ENCODE data around the gene WWOX. TPM values are rescaled to one million over a fixed set of nuclear protein-coding genes. Genes with fewer than 3 reads are reported as not detected.

WWOX gene
- total RNA-seq, 1 experiment from 2014 or later = 15.6 TPM

GRCh38 chr16:78291604-78292003 is 192.2 kb downstream of the WWOX start:
- Histone ChIP-seq H4K8ac (replicated peaks; ENCODE audit: insufficient read length, low read depth, low read length) (no peak overlapping the region), H3K79me2 (ENCODE audit: insufficient read depth, low read length) (no peaks in the 10 kb centered on the region), H3K79me1 (ENCODE audit: insufficient read depth, low read depth, low read length, poor library complexity, severe bottlenecking) (no peaks in the 10 kb centered on the region), H2BK15ac (ENCODE audit: low read depth, low read length) (no peak overlapping the region), H3K4me2 (ENCODE audit: insufficient read depth, insufficient read length, low read length) (no peak overlapping the region), H2BK5ac (ENCODE audit: insufficient read length, low read length) (no peak overlapping the region), H4K20me1 (ENCODE audit: control insufficient read depth, insufficient read depth, insufficient read length) (no peaks in the 10 kb centered on the region), H3K27ac (ENCODE audit: insufficient read length, low read depth, low read length) (no peak overlapping the region), H2BK12ac (ENCODE audit: insufficient read length, low read depth, low read length) (no peak overlapping the region), H4K5ac (ENCODE audit: insufficient read length, low read depth, low read length) (no peak overlapping the region), H3K56ac (ENCODE audit: insufficient read length, low read depth, low read length) (no peak overlapping the region), H3K9me3 (ENCODE audit: control insufficient read depth, low read depth, low read length) (no peaks in the 10 kb centered on the region), H2BK120ac (ENCODE audit: low read depth, low read length, poor library complexity, severe bottlenecking) (no peak overlapping the region), H3K27me3 (ENCODE audit: insufficient read depth, low read length) (no peaks in the 10 kb centered on the region), H3T11ph (ENCODE audit: low read length) (no peak overlapping the region), H3K23me2 (ENCODE audit: insufficient read length, low read depth, low read length, poor library complexity, severe bottlenecking) (no peaks in the 10 kb centered on the region), H2BK20ac (ENCODE audit: low read depth, low read length, poor library complexity, severe bottlenecking) (no peak overlapping the region), H3K4me1 (ENCODE audit: insufficient read depth, low read length) (no peaks in the 10 kb centered on the region), H3K9ac (ENCODE audit: extremely low read depth, insufficient read length, low read length) (no peak overlapping the region), H2AK5ac (ENCODE audit: insufficient read length, low read length) (no peak overlapping the region), H3K4ac (ENCODE audit: low read depth, low read length) (no peak overlapping the region), H3K18ac (ENCODE audit: insufficient read length, low read depth, low read length) (no peak overlapping the region), H2AFZ (ENCODE audit: low read length) (no peak overlapping the region), H3K14ac (ENCODE audit: insufficient read depth, low read length) (no peak overlapping the region), H4K91ac (ENCODE audit: insufficient read length, low read depth, low read length) (no peak overlapping the region), H3K23ac (ENCODE audit: insufficient read length, low read depth, low read length) (no peak overlapping the region)
- no peaks in the 10 kb centered on the region; a peak in 1 of 5 replicates for H3K9me3 Mint-ChIP-seq
- H3K27ac Mint-ChIP-seq = no peak overlapping the region
- no peak overlapping the region for H3K4me3 Mint-ChIP-seq
- no peaks in the 10 kb centered on the region for H3K36me3 Mint-ChIP-seq (ENCODE audit: insufficient read depth in 1 of 3, low read depth in 3 of 3)
- no peak for TF ChIP-seq CTCF (conservative IDR thresholded peaks at IDR 0.05)
- H3K27me3 Mint-ChIP-seq (ENCODE audit: low read depth) = no peaks in the 10 kb centered on the region
- peaks cover 26 to 45% of the 10 kb centered on the region in 2 experiments for H3K4me1 Mint-ChIP-seq
- no peak for DNase-seq
- no CpG with 5 or more reads among the region's 5 CpGs for WGBS (ENCODE audit: extremely low coverage, insufficient read length, low lambda C conversion rate)
